HepG2 (cell line): Measurements from ENCODE around the gene POLN. TPM values are rescaled to one million over a fixed set of nuclear protein-coding genes. Genes with fewer than 3 reads are reported as not detected.

Experiments
- ATAC-seq: fragments of 200-7000 bp; cut with Tn5 transposase; 3 replicates; pipeline ENCODE4 v1.9.1; 2020; ENCODE audit warnings: mild to moderate bottlenecking, moderate library complexity
- BruUV-seq: library from RNA; stranded (reverse); fragments of 400-500 nt; replicated peaks from 2 replicates; lab custom pipeline; 2021; lab: Mats Ljungman, UMichigan
- CTCF ChIA-PET: fragments of 300-600 bp; formaldehyde crosslinking; extraction: SDS; loops from one replicate; lab custom pipeline; 2021; ENCODE audit warnings: low total read pairs, inconsistent platforms, low intra/inter-chr PET ratio; lab: Yijun Ruan, JAX
- POLR2A ChIA-PET: fragments of 350-600 bp; sonication (Branson Sonifier 250); formaldehyde crosslinking; loops from one replicate; lab custom pipeline; 2020; ENCODE audit warnings: antibody characterized with exemption, inconsistent platforms; lab: Yijun Ruan, JAX
- DNase-seq: peaks from one replicate; pipeline ENCODE4 v3.0.0-alpha.2; 2015; ENCODE audit warnings: low spot score
- FAIRE-seq: peaks from 3 replicates; lab custom pipeline; 2011; peaks lifted over from hg19 to GRCh38; lab: Jason Lieb, UNC
- H2AFZ ChIP-seq: one replicate; pipeline ENCODE4 v1.6.1; 2011; ENCODE audit warnings: low read length, inconsistent platforms
- H3K27ac ChIP-seq: fragments of 300-600 bp; 3 replicates; pipeline ENCODE4 v1.8.0; 2011; ENCODE audit warnings: mixed run types, mild to moderate bottlenecking, mixed read lengths, low read length, inconsistent platforms; ENCODE audit not compliant: insufficient read depth; ENCODE audit errors: extremely low read length
- H3K27me3 ChIP-seq, 2 experiments: fragments of 200-600 bp in 1 of 2; 2 replicates in 1 of 2; 3 replicates in 1 of 2; pipeline versions ENCODE4 v1.6.0 to v1.8.0; 2011; ENCODE audit warnings: low read length in 2 of 2, mild to moderate bottlenecking in 2 of 2, moderate library complexity in 2 of 2, inconsistent platforms in 1 of 2; ENCODE audit not compliant: insufficient read depth in 2 of 2, control insufficient read depth in 1 of 2
- H3K36me3 ChIP-seq, 2 experiments: fragments of 200-600 bp in 1 of 2; replicated peaks in 1 of 2; 2 replicates in 1 of 2; 3 replicates in 1 of 2; pipeline versions ENCODE4 v1.5.1 to v1.8.0; 2011; ENCODE audit warnings: low read length in 2 of 2, inconsistent platforms in 1 of 2; ENCODE audit not compliant: insufficient read depth in 2 of 2, control insufficient read depth in 1 of 2
- H3K4me1 ChIP-seq: 2 replicates; pipeline ENCODE4 v1.5.1; 2012; ENCODE audit warnings: low read length, inconsistent platforms; ENCODE audit not compliant: insufficient read depth
- H3K4me2 ChIP-seq: 2 replicates; pipeline ENCODE4 v1.6.0; 2011; ENCODE audit warnings: low read depth, low read length, inconsistent platforms
- H3K4me3 ChIP-seq, 3 experiments: fragments of 200-600 bp in 1 of 3; sonication (generic), shearing (Covaris generic) in 1 of 3; replicated peaks in 1 of 3; 2 replicates each; pipeline ENCODE4 v1.5.1; 2011 to 2016; ENCODE audit warnings: low read length in 3 of 3, inconsistent platforms in 2 of 3, low read depth in 2 of 3, mild to moderate bottlenecking in 2 of 3, control low read depth in 1 of 3, mixed read lengths in 1 of 3; ENCODE audit not compliant: insufficient read depth in 1 of 3
- H3K79me2 ChIP-seq: one replicate; pipeline ENCODE4 v1.6.1; 2011; ENCODE audit warnings: low read length, inconsistent platforms; ENCODE audit not compliant: insufficient read depth
- H3K9ac ChIP-seq: 2 replicates; pipeline ENCODE4 v1.6.0; 2011; ENCODE audit warnings: mild to moderate bottlenecking, low read depth, low read length, inconsistent platforms; ENCODE audit not compliant: insufficient read depth
- H3K9me3 ChIP-seq: 2 replicates; pipeline ENCODE4 v1.5.1; 2012; ENCODE audit warnings: mild to moderate bottlenecking, low read length
- H4K20me1 ChIP-seq: 2 replicates; pipeline ENCODE4 v1.6.0; 2011; ENCODE audit warnings: inconsistent platforms, mild to moderate bottlenecking, low read length, moderate library complexity; ENCODE audit not compliant: insufficient read depth
- E2F1 ChIP-seq: sonication (generic); formaldehyde crosslinking; IDR thresholded peaks from 2 replicates; pipeline ENCODE4 v1.5.0; 2020; ENCODE audit warnings: missing genetic modification reagents
- HNRNPLL ChIP-seq: fragments of 200-400 bp; formaldehyde crosslinking; IDR thresholded peaks from 2 replicates; pipeline ENCODE4 v1.6.1; 2017; ENCODE audit warnings: mild to moderate bottlenecking, low read depth, low read length; ENCODE audit not compliant: poor library complexity, severe bottlenecking
- NCOR1 ChIP-seq: fragments of 200-600 bp; sonication (generic); IDR thresholded peaks from 2 replicates; pipeline ENCODE4 v1.7.0; 2017; ENCODE audit warnings: antibody characterized with exemption, low read length, borderline replicate concordance
- RERE ChIP-seq: IDR thresholded peaks from 2 replicates; pipeline ENCODE4 v1.6.1; 2016; ENCODE audit warnings: low read depth, missing genetic modification reagents, missing compliant biosample characterization
- ZEB1 ChIP-seq: IDR thresholded peaks from 2 replicates; pipeline ENCODE4 v1.6.1; 2012; ENCODE audit warnings: mild to moderate bottlenecking, low read depth, inconsistent platforms; ENCODE audit not compliant: insufficient replicate concordance
- ZNF207 ChIP-seq: fragments of 450-650 bp; IDR thresholded peaks from 2 replicates; pipeline ENCODE4 v1.6.1; 2016; ENCODE audit warnings: antibody characterized with exemption, borderline replicate concordance
- ZNF276 ChIP-seq: sonication (generic); formaldehyde crosslinking; IDR thresholded peaks from 2 replicates; pipeline ENCODE4 v1.4.0; 2020; ENCODE audit warnings: mild to moderate bottlenecking, low read depth, missing genetic modification reagents
- ZNF773 ChIP-seq: sonication (generic); formaldehyde crosslinking; IDR thresholded peaks from 2 replicates; pipeline ENCODE4 v1.4.0; 2020; ENCODE audit warnings: missing genetic modification reagents, borderline replicate concordance
- WGBS: methylation state at CpG from one replicate; pipeline ENCODE4 v1.1.6; 2017; ENCODE audit warnings: low lambda C conversion rate; 5-methylcytosine and 5-hydroxymethylcytosine counted together
- in situ Hi-C: cut with HindIII; loops from 2 replicates; pipeline ENCODE4 v1.10.0; 2017; ENCODE audit warnings: low pct_unique_long_range_greater_than_20kb; ENCODE audit not compliant: extremely low pct_ligation_motif_present
- intact Hi-C: fragments of 100-400 bp; cut with micrococcal nuclease; formaldehyde crosslinking; loops from one replicate; pipeline ENCODE4 v1.10.0; 2022; ENCODE audit not compliant: unreplicated experiment
- polyA plus RNA-seq, 8 experiments: library from polyadenylated mRNA; depleted of rRNA in 3 of 8; stranded (reverse) in 7 of 8; unstranded in 1 of 8; fragments of >200 nt; fragmentation: Illumina TruSeq in 4 of 8; extraction: Trizol in 4 of 8; gene quantifications; 2 replicates each; pipeline versions ENCODE4 v1.2.1 to v1.2.3, GENCODE V29; 2011 to 2016; ENCODE audit warnings: low read depth in 4 of 8, missing spikeins in 1 of 8, mixed read lengths in 1 of 8; ENCODE audit not compliant: insufficient read depth in 1 of 8
- total RNA-seq, 5 experiments: library from RNA; depleted of rRNA; stranded (reverse); fragments of >200 nt; fragmentation: Illumina TruSeq; extraction: Trizol; gene quantifications; 2 replicates each; pipeline ENCODE4 v1.2.3, GENCODE V29; 2016; ENCODE audit warnings: low read depth in 1 of 5

POLN gene
- total and polyA plus RNA-seq, 2 of the 13 experiments (the other 11 are each of a cell fraction or from before 2014, with no cell fraction given), result 0.93 to 1.5 TPM

- intact Hi-C loops, result no loop called here
- no peak overlapping the region for H3K4me3 ChIP-seq
- DNase-seq (no peak), FAIRE-seq (no peak)
- no TSS peak for BruUV-seq
- no peak overlapping the region for H3K9ac ChIP-seq
- ChIA-PET CTCF (no interaction called here), POLR2A (no interaction called here)
- H2AFZ ChIP-seq, result no peak overlapping the region
- no peak overlapping the region for H3K4me2 ChIP-seq
- no peaks in the 10 kb centered on the region for H3K79me2 ChIP-seq
- WGBS, result 100% methylated on average over 1 of the region's 1 CpG
- H4K20me1 ChIP-seq, result no peaks in the 10 kb centered on the region
- TF ChIP-seq ZNF207, result no peak
- TF ChIP-seq ZEB1, result no peak
- no peak for TF ChIP-seq RERE (CRISPR knock-in tag)
- TF ChIP-seq ZNF276 (CRISPR knock-in tag), result no peak
- TF ChIP-seq NCOR1, result no peak
- no peak for TF ChIP-seq ZNF773 (CRISPR knock-in tag)
- TF ChIP-seq E2F1, result no peak
- no peak for TF ChIP-seq HNRNPLL
- TF ChIP-seq, all 625 proteins: peak for 0
- H3K4me1 ChIP-seq, result peaks cover 67% of the 10 kb centered on the region
- H3K9me3 ChIP-seq, result no peaks in the 10 kb centered on the region
- H3K27ac ChIP-seq, result no peak overlapping the region
- ATAC-seq, result no peak
- in situ Hi-C loops, result no loop called here
- peaks cover 4 to 18% of the 10 kb centered on the region in 2 experiments; a peak in 2 of 5 replicates for H3K27me3 ChIP-seq
- no peaks in the 10 kb centered on the region for H3K36me3 ChIP-seq
These were observed 151.3 kb downstream of the POLN start for GRCh38 chr4:2090642-2091041.
